ENCODE data around the gene ABCB9.
A peak's percentile ranks its signal among the peaks of the same experiment; 100 is the strongest.

GRCh38 chr12:122981036-122981471 is 14.8 kb upstream of the ABCB9 start:
- peak; percentile 25; the same call in 1 of the 2 replicates for TF ChIP-seq CTCF (IDR thresholded peaks at IDR 0.05)
- no peak; the same call in 1 of the 2 replicates for TF ChIP-seq ZFX (IDR thresholded peaks at IDR 0.05; ENCODE audit: borderline replicate concordance)
